Tracheal epithelial cell (primary cell): Measurements from ENCODE around the gene TM4SF1. TPM values are rescaled to one million over a fixed set of nuclear protein-coding genes. Genes with fewer than 3 reads are reported as not detected.

Experiments used
- total RNA-seq: library from RNA; depleted of rRNA; stranded (reverse); fragments of >200 nt; gene quantifications from 2 replicates; pipeline ENCODE4 v1.2.1, GENCODE V29; 2014

TM4SF1 gene
- total RNA-seq: 79.7 and 277 TPM in 2 replicates

GRCh38 chr3:149377408-149378364, at the start of gene TM4SF1:
TM4SF1 (minus strand) TSS chr3:149377649; CDS start chr3:149377547, 102 bp downstream.

GRCh38 chr3:149333176-149333859, 44.1 kb downstream of the TM4SF1 start, which contains the start of gene TM4SF18:
TM4SF18 (minus strand) TSS chr3:149333636; CDS start chr3:149333382, 254 bp downstream.

Other genes with a start within 250 kb of the TM4SF1 start
- gene HPS3, start 248.0 kb downstream of the TM4SF1 start, total RNA-seq: 19.4 and 19.5 TPM in 2 replicates
- gene CP, start 155.8 kb downstream of the TM4SF1 start, total RNA-seq: 0.21 and 0.48 TPM in 2 replicates
- gene TM4SF18, start 44.0 kb downstream of the TM4SF1 start, total RNA-seq: 0.21 and 8.0 TPM in 2 replicates
- gene TM4SF4, start 97.0 kb upstream of the TM4SF1 start, total RNA-seq: not detected in 2 replicates